ENCODE data around the gene SLC26A3.

DNA sequence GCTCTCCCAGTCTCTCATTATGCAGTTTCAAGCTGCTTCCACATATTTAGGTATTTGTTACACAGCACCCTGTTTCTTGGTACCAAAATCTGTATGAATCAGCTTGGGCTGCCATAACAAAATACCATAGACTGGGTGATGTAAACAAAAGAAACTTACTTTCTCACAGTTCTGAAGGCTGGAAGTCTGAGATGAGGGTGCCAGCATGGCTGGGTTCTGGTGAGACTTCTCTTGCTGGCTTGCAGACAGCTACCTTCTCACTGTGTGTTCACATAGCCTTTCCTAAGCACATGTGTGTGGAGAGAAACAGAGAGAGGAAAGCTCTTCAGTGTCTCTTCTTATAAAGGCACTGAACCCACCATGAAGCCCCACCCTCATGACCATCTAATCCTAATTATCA lies 74.7 kb downstream of the SLC26A3 start:
- TF ChIP-seq GATA2 (IDR thresholded peaks at IDR 0.05; ENCODE audit: low read depth, low read length) (no peak), GATA3 (IDR thresholded peaks at IDR 0.05; ENCODE audit: low read depth, low read length) (no peak)
